ENCODE measurements around the gene SAP30L.

SAP30L gene

GRCh38 chr5:154506716-154507080, 60.9 kb downstream of the SAP30L start:
- DNase-seq, result no peak

- DNase-seq, result no peak
Measured at GRCh38 chr5:154508114-154508513, 62.3 kb downstream of the SAP30L start.

GRCh38 chr5:154509784-154510555, 64.2 kb downstream of the SAP30L start:
- no peak for DNase-seq

Measured in right kidney (tissue), 1 donor.